ENCODE results near the gene PRKG1.

- no peak for TF ChIP-seq CTCF (conservative IDR thresholded peaks at IDR 0.05 in 1 of 2, IDR thresholded peaks at IDR 0.05 in 1 of 2; ENCODE audit: low read depth in 1 of 2, low read length in 2 of 2)
- TF ChIP-seq EZH2 (IDR thresholded peaks at IDR 0.05; ENCODE audit: low read length, missing control alignments): no peak
Observed at GRCh38 chr10:51072210-51072609, 2.1 kb upstream of the PRKG1 start.
